GM19452 (cell line): ENCODE results near the gene SLC6A6.
A peak's percentile ranks its signal among the peaks of the same experiment; 100 is the strongest.

Experiments used
- ATAC-seq: cut with Tn5 transposase; IDR thresholded peaks from one replicate; pipeline ENCODE4 v1.9.1; 2021; ENCODE audit not compliant: unreplicated experiment

The SLC6A6 gene

GRCh38 chr3:14451844-14452739, 49.7 kb downstream of the SLC6A6 start:
- ATAC-seq = no peak

DNA sequence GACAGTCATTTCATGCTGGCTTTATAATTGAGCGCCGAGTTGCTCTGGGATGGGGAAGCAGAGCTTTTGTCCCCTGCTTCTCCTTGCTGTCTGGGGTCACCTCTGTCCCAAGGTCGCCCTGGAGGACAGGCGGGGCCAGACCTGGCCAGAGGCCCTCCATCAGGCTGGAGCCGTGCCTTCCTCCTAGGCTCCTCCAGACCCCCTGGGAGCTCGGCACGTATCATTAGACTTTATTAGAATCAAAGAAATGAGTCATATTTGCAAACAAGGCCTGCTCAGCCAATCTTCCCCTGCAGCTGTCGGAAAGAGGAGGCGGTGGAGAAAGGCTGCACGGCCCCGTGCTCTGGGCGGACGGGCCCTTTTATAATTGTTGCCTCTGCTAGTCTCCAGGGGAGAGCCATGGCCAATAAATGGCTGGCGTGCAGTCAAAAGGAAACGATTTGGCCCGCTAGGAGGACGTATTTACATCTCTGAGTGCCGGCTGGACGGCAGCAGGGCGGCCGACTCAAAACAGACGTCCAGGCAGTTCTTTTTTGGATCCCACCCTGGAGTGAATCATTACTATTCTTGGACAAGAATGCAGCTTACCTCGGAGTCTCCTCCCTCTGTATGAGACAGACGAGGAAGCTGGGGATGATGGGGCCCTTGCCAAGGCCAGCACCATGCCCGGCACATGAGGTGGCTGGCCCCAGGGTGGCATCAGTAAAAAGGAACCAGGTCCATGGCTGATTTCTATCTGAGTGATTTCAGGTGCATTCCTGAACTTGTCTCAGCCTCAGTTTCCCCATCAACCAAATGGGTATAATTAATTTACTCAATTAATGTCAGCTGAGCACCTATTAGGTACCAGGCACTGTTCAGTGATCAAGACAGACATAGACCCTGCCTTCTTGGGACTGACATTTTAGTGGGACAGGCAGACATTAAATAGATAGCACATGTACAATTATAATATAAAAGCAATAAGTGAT, 50.6 kb downstream of the SLC6A6 start:
- no peak for ATAC-seq

DNA sequence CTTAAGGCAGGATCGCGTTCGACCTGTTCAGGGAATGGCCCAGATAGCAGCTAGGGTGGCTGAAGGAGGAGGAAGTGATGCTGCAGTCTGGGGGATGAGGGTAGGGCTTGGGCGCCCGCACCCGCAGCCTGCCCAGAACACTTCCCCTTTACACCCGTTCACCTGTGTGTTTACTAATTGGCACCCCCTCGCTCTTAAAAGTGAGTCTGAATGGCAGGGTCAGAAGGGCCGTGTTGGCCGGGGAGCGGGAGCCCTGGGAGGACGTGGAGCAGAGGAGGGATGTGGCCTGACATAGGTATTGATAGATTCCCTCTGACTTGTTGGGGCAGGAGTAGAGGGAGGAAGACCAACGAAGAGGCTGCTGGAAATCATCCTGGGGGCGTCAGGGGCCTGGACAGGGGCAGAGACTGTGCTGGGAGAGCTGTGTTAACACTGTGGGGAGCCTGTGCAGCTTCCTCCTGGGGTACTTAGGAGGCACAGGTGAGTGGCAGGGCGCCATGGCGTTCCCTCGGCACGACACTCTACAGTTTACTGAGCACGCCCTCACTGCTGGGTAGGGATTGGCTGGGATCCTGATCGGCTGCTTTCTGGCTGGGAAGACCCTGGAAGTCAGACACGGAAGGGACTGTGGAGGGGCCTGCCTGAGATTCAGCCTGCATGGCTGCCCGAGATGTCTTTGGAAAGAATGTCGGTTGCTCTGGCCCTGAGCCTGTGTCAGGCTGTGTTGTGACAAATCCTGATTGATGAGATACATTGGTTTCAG, 51.7 kb downstream of the SLC6A6 start:
- no peak for ATAC-seq

DNA sequence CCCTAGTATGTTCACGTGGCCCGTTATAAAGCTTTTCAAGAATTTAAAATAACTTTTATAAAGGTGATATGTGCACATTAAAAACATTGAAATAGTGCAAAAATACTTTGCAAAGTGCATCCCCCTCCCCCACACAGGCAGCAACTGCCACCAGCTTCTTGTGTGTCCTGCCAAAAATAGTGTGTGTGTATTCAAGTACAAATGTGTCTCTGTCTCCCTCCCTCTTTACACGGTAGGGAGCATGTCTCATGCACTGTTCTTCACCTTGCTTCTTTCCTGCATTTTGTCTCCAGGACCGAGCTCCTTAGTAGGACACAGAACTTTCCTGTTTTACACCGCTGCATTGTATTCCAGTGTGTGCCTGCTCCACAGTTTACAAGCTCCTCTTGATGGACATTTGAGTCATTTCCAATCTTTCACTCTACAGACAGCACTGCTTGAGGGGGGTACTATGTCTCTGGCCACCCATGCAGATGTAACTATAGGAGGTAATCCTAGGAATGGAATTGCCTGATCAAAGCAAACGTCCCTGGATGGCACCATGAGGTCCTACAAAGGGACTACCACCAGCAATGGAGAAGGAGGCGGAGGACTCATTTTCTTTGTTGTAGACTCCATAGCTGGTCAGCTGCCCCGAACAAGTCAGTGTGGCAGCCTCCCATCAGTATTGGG, 52.4 kb downstream of the SLC6A6 start:
- ATAC-seq = no peak

DNA sequence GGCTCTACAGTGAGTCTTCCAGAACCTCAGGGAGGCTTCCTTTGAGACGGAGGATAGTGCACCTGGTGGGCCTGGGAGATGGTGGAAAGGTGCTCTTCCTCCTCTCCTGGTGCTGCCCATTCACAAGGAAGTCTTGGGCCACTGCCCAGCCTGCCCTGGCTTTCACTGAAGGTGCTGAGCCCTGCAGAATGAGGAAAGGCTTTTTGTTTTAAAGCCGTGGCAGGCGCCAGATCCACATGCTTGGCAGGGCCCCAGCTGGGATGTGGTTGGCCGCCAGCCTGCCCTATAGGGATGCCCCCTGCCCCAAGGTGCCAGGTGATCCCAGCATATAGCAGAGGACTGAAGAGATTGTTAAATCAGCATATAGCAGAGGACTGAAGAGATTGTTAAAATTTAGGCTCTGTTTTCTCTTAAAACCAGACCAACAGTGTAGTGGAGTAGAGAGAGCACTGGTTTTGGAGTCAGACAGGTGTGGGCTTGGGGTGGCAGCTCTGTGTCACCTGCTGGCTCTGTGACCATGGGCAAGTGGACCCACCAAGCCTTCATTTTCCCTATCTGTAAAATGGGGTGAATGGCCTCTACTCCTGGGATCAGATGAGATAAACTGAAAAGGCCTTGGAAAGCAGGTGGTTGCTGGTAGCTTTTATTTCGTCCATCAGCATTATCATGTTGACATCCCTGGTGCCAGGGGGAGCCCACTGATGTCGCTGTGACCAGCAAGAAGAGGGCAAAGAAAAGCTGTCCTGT, 53.3 kb downstream of the SLC6A6 start:
- no peak for ATAC-seq

DNA sequence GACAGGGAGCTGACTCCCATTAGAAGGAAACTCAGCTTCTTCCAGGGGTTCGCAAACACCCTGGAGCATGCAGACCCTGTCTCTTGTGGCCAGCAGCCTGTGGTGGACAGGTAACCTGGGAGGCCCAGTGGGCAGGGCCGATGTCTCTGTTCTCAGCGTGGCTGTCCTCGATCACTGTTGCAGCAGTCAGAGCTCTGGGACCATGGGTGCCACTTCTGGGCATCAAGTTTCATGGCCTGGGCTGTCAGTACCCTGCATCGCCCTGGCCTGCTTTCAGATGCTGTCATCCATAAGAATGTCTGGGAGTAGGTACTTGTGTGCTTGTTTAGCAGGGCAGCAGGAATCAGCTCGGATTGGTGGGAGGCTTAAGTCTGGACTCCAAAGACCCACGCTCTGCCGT, 54.4 kb downstream of the SLC6A6 start:
- ATAC-seq = no peak

DNA sequence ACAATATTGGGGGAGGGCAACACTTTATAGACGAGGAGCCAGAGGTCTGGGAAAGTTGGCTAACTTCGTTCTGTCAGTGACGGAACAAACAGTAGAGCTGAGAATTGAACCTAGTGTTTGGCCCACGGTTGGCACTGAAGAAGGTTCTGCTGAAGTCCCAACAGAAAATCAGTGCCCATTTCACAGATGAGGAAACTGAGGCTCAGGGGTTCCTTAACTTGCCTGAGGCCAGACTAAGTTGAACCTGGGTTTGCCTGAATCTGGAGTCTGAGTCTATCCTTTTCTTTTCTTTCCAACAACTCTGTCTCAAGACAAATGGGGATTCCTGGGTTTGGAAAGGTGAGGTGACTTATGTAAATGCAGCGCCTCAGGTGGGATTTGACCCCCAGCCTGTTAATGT, 55.1 kb downstream of the SLC6A6 start:
- no peak for ATAC-seq

- no peak for ATAC-seq
These were observed 55.6 kb downstream of the SLC6A6 start for GRCh38 chr3:14457999-14458398.

GRCh38 chr3:14458434-14459275, 56.2 kb downstream of the SLC6A6 start:
- ATAC-seq = peak; percentile 70

DNA sequence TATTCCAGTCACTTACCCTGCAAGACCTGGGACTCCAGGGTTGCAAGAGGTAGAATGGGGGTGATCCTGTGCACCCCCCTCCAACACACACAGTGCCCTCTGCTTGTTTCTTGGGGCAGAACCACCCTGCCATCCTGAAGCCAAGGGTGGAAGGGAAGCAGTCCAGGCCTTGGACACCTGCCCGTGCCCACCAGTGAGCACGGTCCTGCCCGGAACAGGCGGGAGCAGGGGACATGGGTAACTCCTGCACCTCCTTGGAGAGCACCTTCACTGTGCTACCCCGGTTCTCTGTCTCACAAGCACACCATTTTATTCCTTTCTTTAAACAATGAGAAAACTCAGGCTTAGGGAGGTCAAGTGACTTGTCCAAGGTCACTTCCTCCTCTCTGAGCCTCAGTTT, 57.0 kb downstream of the SLC6A6 start:
- ATAC-seq = no peak

DNA sequence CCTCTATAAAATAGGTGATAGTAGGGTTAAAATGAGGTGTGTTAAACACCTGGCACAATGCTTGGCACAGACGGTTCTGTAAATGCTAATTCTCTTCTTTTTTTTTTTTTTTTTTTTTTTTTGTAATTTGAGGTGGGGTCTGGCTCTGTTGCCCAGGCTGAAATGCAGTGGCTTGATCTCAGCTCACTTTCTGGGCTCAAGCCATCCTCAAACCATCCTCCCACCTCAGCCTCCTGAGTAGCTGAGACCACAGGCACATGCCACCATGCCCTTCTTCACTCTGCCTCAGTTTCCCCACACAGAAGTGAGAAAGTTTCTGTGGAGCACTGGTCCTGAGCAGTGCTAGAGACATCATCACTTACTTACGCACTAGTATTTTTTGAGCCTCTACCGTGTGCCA, 57.4 kb downstream of the SLC6A6 start:
- no peak for ATAC-seq

DNA sequence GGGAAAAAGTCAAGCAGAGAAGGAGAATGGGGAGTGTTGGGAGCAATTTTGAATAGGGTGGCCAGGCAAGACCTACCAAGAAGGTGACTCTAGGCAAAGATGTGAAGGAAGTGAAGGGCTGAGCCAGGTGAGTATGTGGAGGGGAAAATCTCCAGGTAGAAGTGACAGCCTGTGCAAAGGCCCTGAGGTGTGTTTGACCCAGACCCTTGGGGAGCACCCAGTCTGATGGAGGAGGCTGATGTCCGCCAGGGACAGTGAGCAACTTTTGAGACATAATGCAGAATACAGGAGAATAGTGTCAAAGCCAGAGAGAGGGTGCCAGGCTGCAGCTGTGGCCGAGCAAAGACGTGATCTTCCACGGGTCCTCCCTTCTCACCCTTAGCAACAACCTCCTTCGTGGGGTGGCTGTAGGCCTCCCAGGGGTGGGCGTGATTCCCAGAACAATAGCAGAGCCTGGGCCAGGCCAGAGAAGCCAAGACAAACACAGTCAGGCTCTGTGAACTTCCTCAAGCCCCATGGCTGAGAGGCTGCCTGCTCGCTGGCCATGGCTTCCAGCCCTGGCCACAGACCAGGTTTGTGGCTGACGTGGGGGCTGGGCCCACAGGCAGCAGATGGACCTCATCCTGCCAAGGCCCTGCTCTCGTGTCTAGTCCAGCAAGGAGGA, 58.1 kb downstream of the SLC6A6 start:
- ATAC-seq = no peak

DNA sequence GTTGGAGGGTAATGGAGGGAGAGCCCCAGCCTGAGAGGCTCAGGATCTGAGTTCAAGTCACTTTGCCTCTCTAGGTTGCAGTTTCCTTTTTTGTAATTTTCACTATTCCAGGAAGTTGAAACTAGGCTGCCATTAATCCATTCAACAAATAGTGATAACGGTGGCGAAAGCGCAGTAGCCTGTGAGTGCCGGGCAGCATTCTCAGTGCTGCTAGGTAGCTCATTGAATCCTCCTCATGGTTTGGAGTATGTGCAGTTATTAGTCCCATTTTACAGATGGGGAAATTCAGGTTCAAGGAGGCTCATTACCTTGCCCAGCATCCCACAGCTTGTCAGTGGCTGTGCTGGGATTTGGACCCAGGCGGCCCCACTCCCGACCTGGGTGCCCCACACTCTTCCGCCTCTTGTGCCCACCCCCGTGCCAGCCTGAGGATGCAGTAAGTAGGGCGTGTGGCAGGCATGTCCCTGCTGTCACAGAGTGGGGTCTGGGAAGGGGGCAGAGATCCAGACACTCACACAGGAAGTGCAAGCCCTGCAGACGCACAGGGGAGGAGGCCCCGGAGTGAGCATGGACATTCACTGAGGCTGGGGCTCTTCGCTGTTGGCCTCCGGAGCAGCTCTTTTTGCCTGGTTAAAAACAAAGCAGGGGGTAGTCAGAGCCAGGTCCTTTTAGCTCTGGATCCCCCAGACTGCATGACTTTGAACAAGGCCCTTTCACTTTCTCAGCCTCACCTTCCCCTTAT, 58.8 kb downstream of the SLC6A6 start:
- no peak for ATAC-seq

GRCh38 chr3:14461748-14462324, 59.4 kb downstream of the SLC6A6 start:
- ATAC-seq = no peak

GRCh38 chr3:14462738-14463137, 60.3 kb downstream of the SLC6A6 start:
- ATAC-seq = no peak

DNA sequence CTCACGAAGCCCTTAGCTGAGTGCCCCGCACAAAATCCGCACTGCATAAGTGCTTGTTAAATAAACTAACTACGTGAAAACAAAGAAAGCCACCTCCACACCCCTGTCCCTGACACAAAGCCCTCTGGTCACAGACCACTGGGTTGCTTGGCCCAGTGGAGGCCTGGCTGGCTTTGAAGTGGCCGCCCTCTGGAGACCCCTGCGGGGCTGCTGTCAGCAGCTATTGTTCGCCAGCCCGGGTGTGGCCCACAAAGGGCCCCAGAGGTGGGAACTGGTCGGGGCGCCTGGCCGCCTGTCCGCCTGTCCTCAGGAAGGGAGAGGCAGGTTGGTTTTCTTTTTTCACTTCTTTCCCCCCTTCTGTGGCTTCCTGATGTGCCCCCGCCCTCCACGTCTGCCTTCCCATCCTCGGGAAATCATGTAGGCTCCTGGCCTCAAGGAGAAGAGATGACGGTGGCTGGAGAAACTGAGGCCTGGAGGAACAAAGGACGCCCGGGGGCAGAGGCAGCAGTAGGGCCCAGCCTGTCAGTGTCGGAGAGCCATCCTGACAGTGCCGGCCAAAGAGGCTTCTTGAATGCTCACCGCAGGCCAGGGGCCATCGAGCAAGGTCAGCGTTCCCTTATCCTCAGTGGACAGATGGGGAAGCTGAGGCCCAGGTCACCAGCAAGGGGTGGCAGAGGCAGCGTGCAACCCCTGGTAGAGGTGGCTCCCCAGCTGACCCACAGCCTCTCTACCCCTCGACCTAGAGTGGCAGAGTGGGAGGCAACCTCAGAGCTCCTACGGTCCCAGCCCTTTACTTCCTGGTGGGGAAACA, 61.1 kb downstream of the SLC6A6 start:
- ATAC-seq = no peak

- ATAC-seq = no peak
These were observed 61.7 kb downstream of the SLC6A6 start for GRCh38 chr3:14464141-14464465.
